ENCODE data around the gene KIAA1614. TPM values are rescaled to one million over a fixed set of nuclear protein-coding genes. Genes with fewer than 3 reads are reported as not detected.

KIAA1614 gene
- total and polyA plus RNA-seq, 10 of the 15 experiments (the other 5 are each of a cell fraction or from before 2014, with no cell fraction given): 0.03 to 1.0 (median 0.26) TPM; not detected in 1

DNA sequence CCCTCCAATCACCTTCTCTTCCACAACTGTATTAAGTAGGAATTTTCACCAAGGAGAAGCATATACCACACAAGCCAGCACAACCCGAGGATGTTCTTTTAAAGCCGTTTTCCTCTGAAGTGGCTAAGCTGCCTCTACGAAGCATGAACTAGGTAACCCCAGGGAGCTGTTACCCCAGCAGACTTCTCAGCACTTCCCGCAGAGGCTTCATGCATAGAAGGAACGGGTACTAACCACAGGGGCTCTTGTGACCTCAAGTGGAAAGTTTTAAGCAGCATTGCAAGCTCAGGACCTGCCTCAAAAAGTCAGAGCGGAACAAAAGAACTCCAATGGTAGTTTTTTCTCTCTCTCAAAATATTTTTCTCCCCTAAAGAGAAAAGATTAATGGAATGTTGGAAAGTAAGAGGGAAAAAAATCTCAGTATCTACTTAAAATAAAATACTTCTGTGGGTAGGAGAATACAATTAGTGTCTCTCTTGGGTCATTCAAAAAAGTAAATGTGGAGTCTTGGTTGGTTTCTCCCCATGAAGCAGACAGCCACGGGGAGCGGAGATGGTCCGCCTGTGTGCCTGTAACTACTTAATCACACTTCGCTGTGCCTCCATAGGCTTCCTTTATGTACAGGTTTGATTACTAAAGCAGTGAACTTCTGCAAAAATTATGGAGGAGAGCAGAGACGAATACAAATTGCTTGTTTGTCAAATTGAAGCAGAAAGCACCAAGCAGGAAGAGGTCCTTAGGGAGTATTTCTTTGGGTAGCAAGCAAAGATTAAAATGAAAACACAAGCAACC lies 69.1 kb downstream of the KIAA1614 start (continued):
- TF ChIP-seq STAT3 (IDR thresholded peaks at IDR 0.05; ENCODE audit: low read depth, low read length): no peak
- no peak for TF ChIP-seq MTA3 (IDR thresholded peaks at IDR 0.05; ENCODE audit: borderline replicate concordance, low read length)
- peak; percentile 62 for TF ChIP-seq IKZF1 (conservative IDR thresholded peaks at IDR 0.05)
- TF ChIP-seq FOS (IDR thresholded peaks at IDR 0.05; ENCODE audit: borderline replicate concordance, extremely low read depth, insufficient read length): no peak
- TF ChIP-seq NFYB (IDR thresholded peaks at IDR 0.05; ENCODE audit: insufficient read depth, low read depth, low read length): no peak
- 0 out of 4 replicates have a peak, but pooled peaks of 1 of the 2 experiments have one; percentile 16 for TF ChIP-seq BHLHE40 (IDR thresholded peaks at IDR 0.05; ENCODE audit: borderline replicate concordance in 1 of 2, low read depth in 2 of 2, low read length in 1 of 2)
- 0 out of 2 replicates have a peak, but pooled peaks have one; percentile 22 for TF ChIP-seq DPF2 (IDR thresholded peaks at IDR 0.05)
- TF ChIP-seq GABPA (IDR thresholded peaks at IDR 0.05; ENCODE audit: low read depth): no peak
- TF ChIP-seq, protein P1, sequence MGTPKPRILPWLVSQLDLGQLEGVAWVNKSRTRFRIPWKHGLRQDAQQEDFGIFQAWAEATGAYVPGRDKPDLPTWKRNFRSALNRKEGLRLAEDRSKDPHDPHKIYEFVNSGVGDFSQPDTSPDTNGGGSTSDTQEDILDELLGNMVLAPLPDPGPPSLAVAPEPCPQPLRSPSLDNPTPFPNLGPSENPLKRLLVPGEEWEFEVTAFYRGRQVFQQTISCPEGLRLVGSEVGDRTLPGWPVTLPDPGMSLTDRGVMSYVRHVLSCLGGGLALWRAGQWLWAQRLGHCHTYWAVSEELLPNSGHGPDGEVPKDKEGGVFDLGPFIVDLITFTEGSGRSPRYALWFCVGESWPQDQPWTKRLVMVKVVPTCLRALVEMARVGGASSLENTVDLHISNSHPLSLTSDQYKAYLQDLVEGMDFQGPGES (IDR thresholded peaks at IDR 0.05): no peak
- TF ChIP-seq, protein P2, sequence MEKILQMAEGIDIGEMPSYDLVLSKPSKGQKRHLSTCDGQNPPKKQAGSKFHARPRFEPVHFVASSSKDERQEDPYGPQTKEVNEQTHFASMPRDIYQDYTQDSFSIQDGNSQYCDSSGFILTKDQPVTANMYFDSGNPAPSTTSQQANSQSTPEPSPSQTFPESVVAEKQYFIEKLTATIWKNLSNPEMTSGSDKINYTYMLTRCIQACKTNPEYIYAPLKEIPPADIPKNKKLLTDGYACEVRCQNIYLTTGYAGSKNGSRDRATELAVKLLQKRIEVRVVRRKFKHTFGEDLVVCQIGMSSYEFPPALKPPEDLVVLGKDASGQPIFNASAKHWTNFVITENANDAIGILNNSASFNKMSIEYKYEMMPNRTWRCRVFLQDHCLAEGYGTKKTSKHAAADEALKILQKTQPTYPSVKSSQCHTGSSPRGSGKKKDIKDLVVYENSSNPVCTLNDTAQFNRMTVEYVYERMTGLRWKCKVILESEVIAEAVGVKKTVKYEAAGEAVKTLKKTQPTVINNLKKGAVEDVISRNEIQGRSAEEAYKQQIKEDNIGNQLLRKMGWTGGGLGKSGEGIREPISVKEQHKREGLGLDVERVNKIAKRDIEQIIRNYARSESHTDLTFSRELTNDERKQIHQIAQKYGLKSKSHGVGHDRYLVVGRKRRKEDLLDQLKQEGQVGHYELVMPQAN (conservative IDR thresholded peaks at IDR 0.05): no peak
- TF ChIP-seq RELA (IDR thresholded peaks at IDR 0.05; ENCODE audit: borderline replicate concordance, partially characterized antibody): no peak
- TF ChIP-seq, protein P3, sequence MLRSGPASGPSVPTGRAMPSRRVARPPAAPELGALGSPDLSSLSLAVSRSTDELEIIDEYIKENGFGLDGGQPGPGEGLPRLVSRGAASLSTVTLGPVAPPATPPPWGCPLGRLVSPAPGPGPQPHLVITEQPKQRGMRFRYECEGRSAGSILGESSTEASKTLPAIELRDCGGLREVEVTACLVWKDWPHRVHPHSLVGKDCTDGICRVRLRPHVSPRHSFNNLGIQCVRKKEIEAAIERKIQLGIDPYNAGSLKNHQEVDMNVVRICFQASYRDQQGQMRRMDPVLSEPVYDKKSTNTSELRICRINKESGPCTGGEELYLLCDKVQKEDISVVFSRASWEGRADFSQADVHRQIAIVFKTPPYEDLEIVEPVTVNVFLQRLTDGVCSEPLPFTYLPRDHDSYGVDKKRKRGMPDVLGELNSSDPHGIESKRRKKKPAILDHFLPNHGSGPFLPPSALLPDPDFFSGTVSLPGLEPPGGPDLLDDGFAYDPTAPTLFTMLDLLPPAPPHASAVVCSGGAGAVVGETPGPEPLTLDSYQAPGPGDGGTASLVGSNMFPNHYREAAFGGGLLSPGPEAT (IDR thresholded peaks at IDR 0.05; ENCODE audit: low read depth): peak; percentile 44; the same call in 1 of the 2 replicates
- TF ChIP-seq, protein P4, sequence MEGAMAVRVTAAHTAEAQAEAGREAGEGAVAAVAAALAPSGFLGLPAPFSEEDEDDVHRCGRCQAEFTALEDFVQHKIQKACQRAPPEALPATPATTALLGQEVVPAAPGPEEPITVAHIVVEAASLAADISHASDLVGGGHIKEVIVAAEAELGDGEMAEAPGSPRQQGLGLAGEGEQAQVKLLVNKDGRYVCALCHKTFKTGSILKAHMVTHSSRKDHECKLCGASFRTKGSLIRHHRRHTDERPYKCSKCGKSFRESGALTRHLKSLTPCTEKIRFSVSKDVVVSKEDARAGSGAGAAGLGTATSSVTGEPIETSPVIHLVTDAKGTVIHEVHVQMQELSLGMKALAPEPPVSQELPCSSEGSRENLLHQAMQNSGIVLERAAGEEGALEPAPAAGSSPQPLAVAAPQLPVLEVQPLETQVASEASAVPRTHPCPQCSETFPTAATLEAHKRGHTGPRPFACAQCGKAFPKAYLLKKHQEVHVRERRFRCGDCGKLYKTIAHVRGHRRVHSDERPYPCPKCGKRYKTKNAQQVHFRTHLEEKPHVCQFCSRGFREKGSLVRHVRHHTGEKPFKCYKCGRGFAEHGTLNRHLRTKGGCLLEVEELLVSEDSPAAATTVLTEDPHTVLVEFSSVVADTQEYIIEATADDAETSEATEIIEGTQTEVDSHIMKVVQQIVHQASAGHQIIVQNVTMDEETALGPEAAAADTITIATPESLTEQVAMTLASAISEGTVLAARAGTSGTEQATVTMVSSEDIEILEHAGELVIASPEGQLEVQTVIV (IDR thresholded peaks at IDR 0.05; ENCODE audit: borderline replicate concordance, partially characterized antibody): no peak
- no peak for TF ChIP-seq SIX5 (IDR thresholded peaks at IDR 0.05; ENCODE audit: low read depth, low read length, severe bottlenecking)
- TF ChIP-seq SRF (IDR thresholded peaks at IDR 0.05; ENCODE audit: low read depth in 2 of 2, low read length in 2 of 2): no peak
- peak; percentile 87 for TF ChIP-seq RUNX3 (IDR thresholded peaks at IDR 0.05; ENCODE audit: low read length)
- TF ChIP-seq FOXK2 (IDR thresholded peaks at IDR 0.05): no peak
- TF ChIP-seq MXI1 (IDR thresholded peaks at IDR 0.05; ENCODE audit: low read depth, low read length): no peak
- no peak for TF ChIP-seq NBN (IDR thresholded peaks at IDR 0.05)
- peak; percentile 69 for TF ChIP-seq MEF2B (IDR thresholded peaks at IDR 0.05; ENCODE audit: partially characterized antibody, poor library complexity, severe bottlenecking)

All from GM12878 (cell line).